ENCODE results near the gene ADAM29. TPM values are rescaled to one million over a fixed set of nuclear protein-coding genes. Genes with fewer than 3 reads are reported as not detected.
"Not testable (repeated sequence)": the region's sequence is repeated elsewhere in the genome, so short reads cannot be mapped to it uniquely, and the experiment has no call there.

Gene ADAM29
- total and polyA plus RNA-seq, 7 donors = not detected

- Histone ChIP-seq H3K27ac (no peak overlapping the region), H3K4me3 (no peak overlapping the region), H3K36me3 (no peaks in the 10 kb centered on the region), H3K9me3 (no peaks in the 10 kb centered on the region), H3K4me1 (no peaks in the 10 kb centered on the region), H3K27me3 (no peaks in the 10 kb centered on the region)
- WGBS, 2 donors = 70 to 85% methylated on average over 1 of the region's 1 CpG
- intact Hi-C loops (cut with DNase I) = no loop called here
- DNase-seq = no peak
- TF ChIP-seq EP300 (IDR thresholded peaks at IDR 0.05) (no peak), CTCF (IDR thresholded peaks at IDR 0.05) (no peak), POLR2A (IDR thresholded peaks at IDR 0.05) (no peak), POLR2AphosphoS5 (IDR thresholded peaks at IDR 0.05) (no peak)
These were observed 77.9 kb downstream of the ADAM29 start for GRCh38 chr4:174996079-174996478.

- intact Hi-C loops (cut with DNase I) = no loop called here
- 63 to 69% methylated on average over 4 of the region's 4 CpGs for WGBS, 2 donors
- no peak overlapping the region for H3K4me3 ChIP-seq
- TF ChIP-seq CTCF (IDR thresholded peaks at IDR 0.05) (no peak), EP300 (IDR thresholded peaks at IDR 0.05) (no peak), POLR2AphosphoS5 (IDR thresholded peaks at IDR 0.05) (no peak), POLR2A (IDR thresholded peaks at IDR 0.05) (no peak)
- H3K9me3 ChIP-seq = no peaks in the 10 kb centered on the region
- H3K27me3 ChIP-seq = no peaks in the 10 kb centered on the region
- no peak for DNase-seq
- H3K27ac ChIP-seq = no peak overlapping the region
- no peaks in the 10 kb centered on the region for H3K36me3 ChIP-seq
- no peaks in the 10 kb centered on the region for H3K4me1 ChIP-seq
These were observed 81.2 kb downstream of the ADAM29 start for GRCh38 chr4:174999407-174999806.

GRCh38 chr4:175017751-175018150, 99.6 kb downstream of the ADAM29 start:
- no peaks in the 10 kb centered on the region for H3K36me3 ChIP-seq
- no peak overlapping the region for H3K27ac ChIP-seq
- intact Hi-C loops (cut with DNase I) = no loop called here
- DNase-seq = no peak
- no peaks in the 10 kb centered on the region for H3K9me3 ChIP-seq
- no peak overlapping the region for H3K4me3 ChIP-seq
- WGBS, 2 donors = 89 to 91% methylated on average over 3 of the region's 3 CpGs
- TF ChIP-seq POLR2AphosphoS5 (IDR thresholded peaks at IDR 0.05) (no peak), POLR2A (IDR thresholded peaks at IDR 0.05) (no peak)
- no peaks in the 10 kb centered on the region for H3K27me3 ChIP-seq
- H3K4me1 ChIP-seq = no peaks in the 10 kb centered on the region

GRCh38 chr4:175019447-175019846, 101.3 kb downstream of the ADAM29 start:
- 95 to 96% methylated on average over 20 of the region's 20 CpGs for WGBS, 2 donors
- H3K4me1 ChIP-seq, DNase-seq: not testable (repeated sequence)

More at GRCh38 chr4:175019447-175019846, 101.3 kb downstream of the ADAM29 start:
- H3K4me3 ChIP-seq; H3K27me3 ChIP-seq; H3K36me3 ChIP-seq; H3K27ac ChIP-seq; intact Hi-C loops (cut with DNase I); H3K9me3 ChIP-seq: not testable (repeated sequence)

Small RNA genes lying within 50 kb of the gene (small RNA-seq; reads per million reads assigned to genes)
- gene AC105914.1 = 0 reads per million in 3 donors

Other genes with a start within 250 kb of the ADAM29 start
- under 1 TPM; under 0.01 to 0.33 (median 0.07) TPM for gene GLRA3, start 89.1 kb upstream of the ADAM29 start, total RNA-seq
- under 1 TPM in 1 of 3 donors, not detected in 2; 0.04 TPM for gene GLRA3, start 89.1 kb upstream of the ADAM29 start, polyA plus RNA-seq

Measured in sigmoid colon (tissue), 7 donors.